ENCODE data around the gene RMC1.

DNA sequence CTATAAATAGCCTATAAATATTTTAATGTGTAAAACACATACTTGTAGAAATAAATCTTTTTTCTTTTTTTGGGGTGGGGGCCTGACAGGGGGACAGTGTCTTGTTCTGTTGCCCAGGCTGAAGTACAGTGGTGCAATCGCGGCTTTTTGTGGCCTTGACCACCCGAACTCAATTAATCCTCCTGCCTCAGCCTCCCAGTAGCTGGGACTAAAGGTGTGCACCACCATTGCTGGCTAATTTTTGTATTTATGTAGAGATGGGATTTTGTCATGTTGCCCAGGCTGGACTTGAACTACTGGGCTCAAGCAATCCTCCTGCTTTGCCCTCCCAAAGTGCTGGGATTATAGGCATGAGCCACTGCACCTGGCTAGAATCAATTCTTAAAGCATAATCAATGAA lies 45.4 kb downstream of the RMC1 start:
- no peak for TF ChIP-seq CTCF (IDR thresholded peaks at IDR 0.05)
- TF ChIP-seq POLR2A (IDR thresholded peaks at IDR 0.05), result no peak
